HepG2 (cell line): ENCODE data around the gene RAPGEF5. TPM values are rescaled to one million over a fixed set of nuclear protein-coding genes. Genes with fewer than 3 reads are reported as not detected.

Source experiments
- ATF1 ChIP-seq: IDR thresholded peaks from 2 replicates; pipeline ENCODE4 v1.6.1; 2016; ENCODE audit warnings: mild to moderate bottlenecking, control low read depth
- CHCHD3 ChIP-seq: sonication (generic); formaldehyde crosslinking; IDR thresholded peaks from 2 replicates; pipeline ENCODE4 v1.8.0; 2022; ENCODE audit warnings: mild to moderate bottlenecking, missing genetic modification reagents, moderate library complexity
- ERF ChIP-seq: IDR thresholded peaks from 2 replicates; pipeline ENCODE4 v1.6.1; 2018; ENCODE audit warnings: missing biosample characterization, missing genetic modification reagents
- MEIS2 ChIP-seq: sonication (generic); formaldehyde crosslinking; IDR thresholded peaks from 2 replicates; pipeline ENCODE4 v1.9.0; 2021; ENCODE audit warnings: mild to moderate bottlenecking, missing genetic modification reagents
- NCOR1 ChIP-seq: fragments of 200-600 bp; sonication (generic); IDR thresholded peaks from 2 replicates; pipeline ENCODE4 v1.7.0; 2017; ENCODE audit warnings: antibody characterized with exemption, low read length, borderline replicate concordance
- PPARG ChIP-seq: conservative IDR thresholded peaks from 2 replicates; pipeline ENCODE4 v1.6.1; 2016; ENCODE audit warnings: missing biosample characterization, missing genetic modification reagents
- RCOR2 ChIP-seq: IDR thresholded peaks from 2 replicates; pipeline ENCODE4 v1.6.1; 2016; ENCODE audit warnings: missing biosample characterization, missing genetic modification reagents
- REST ChIP-seq, 2 experiments: IDR thresholded peaks; 2 replicates each; pipeline ENCODE4 v1.6.1; 2011 to 2012; ENCODE audit warnings: low read length in 2 of 2, borderline replicate concordance in 1 of 2, low read depth in 1 of 2, mild to moderate bottlenecking in 1 of 2, moderate library complexity in 1 of 2
- RFXANK ChIP-seq: IDR thresholded peaks from 2 replicates; pipeline ENCODE4 v1.6.1; 2016
- SATB2 ChIP-seq: sonication (generic); formaldehyde crosslinking; IDR thresholded peaks from 2 replicates; pipeline ENCODE4 v1.5.0; 2020; ENCODE audit warnings: missing genetic modification reagents
- ZNF12 ChIP-seq: sonication (generic); formaldehyde crosslinking; IDR thresholded peaks from 2 replicates; pipeline ENCODE4 v1.5.0; 2020; ENCODE audit warnings: missing genetic modification reagents
- polyA plus RNA-seq, 8 experiments: library from polyadenylated mRNA; depleted of rRNA in 3 of 8; stranded (reverse) in 7 of 8; unstranded in 1 of 8; fragments of >200 nt; fragmentation: Illumina TruSeq in 4 of 8; extraction: Trizol in 4 of 8; gene quantifications; 2 replicates each; pipeline versions ENCODE4 v1.2.1 to v1.2.3, GENCODE V29; 2011 to 2016; ENCODE audit warnings: low read depth in 4 of 8, missing spikeins in 1 of 8, mixed read lengths in 1 of 8; ENCODE audit not compliant: insufficient read depth in 1 of 8
- total RNA-seq, 5 experiments: library from RNA; depleted of rRNA; stranded (reverse); fragments of >200 nt; fragmentation: Illumina TruSeq; extraction: Trizol; gene quantifications; 2 replicates each; pipeline ENCODE4 v1.2.3, GENCODE V29; 2016; ENCODE audit warnings: low read depth in 1 of 5
- TF ChIP-seq, protein P1 (sequence below): sonication (generic); formaldehyde crosslinking; IDR thresholded peaks from 2 replicates; pipeline ENCODE4 v1.4.0; 2020; ENCODE audit warnings: missing genetic modification reagents
- TF ChIP-seq, protein P2 (sequence below): sonication (generic); formaldehyde crosslinking; IDR thresholded peaks from 2 replicates; pipeline ENCODE4 v1.4.0; 2020; ENCODE audit warnings: missing genetic modification reagents, mild to moderate bottlenecking, borderline replicate concordance
- TF ChIP-seq, protein P3 (sequence below): sonication (generic); formaldehyde crosslinking; IDR thresholded peaks from 2 replicates; pipeline ENCODE4 v1.4.0; 2020; ENCODE audit warnings: missing genetic modification reagents, borderline replicate concordance
- TF ChIP-seq, protein P4 (sequence below): IDR thresholded peaks from 2 replicates; pipeline ENCODE4 v1.6.1; 2012; ENCODE audit warnings: low read length, improper control_type of control experiment

Gene RAPGEF5
- total and polyA plus RNA-seq, 2 of the 13 experiments (the other 11 are each of a cell fraction or from before 2014, with no cell fraction given), result 17.1 to 23.4 TPM

- no peak for TF ChIP-seq REST (IDR thresholded peaks at IDR 0.05; ENCODE audit: borderline replicate concordance in 1 of 2, low read depth in 1 of 2, low read length in 2 of 2)
- TF ChIP-seq ERF (CRISPR knock-in tag), result no peak
- TF ChIP-seq, protein P1, sequence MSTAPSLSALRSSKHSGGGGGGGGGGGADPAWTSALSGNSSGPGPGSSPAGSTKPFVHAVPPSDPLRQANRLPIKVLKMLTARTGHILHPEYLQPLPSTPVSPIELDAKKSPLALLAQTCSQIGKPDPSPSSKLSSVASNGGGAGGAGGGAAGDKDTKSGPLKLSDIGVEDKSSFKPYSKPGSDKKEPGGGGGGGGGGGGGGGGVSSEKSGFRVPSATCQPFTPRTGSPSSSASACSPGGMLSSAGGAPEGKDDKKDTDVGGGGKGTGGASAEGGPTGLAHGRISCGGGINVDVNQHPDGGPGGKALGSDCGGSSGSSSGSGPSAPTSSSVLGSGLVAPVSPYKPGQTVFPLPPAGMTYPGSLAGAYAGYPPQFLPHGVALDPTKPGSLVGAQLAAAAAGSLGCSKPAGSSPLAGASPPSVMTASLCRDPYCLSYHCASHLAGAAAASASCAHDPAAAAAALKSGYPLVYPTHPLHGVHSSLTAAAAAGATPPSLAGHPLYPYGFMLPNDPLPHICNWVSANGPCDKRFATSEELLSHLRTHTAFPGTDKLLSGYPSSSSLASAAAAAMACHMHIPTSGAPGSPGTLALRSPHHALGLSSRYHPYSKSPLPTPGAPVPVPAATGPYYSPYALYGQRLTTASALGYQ (CRISPR knock-in tag), result peak; percentile 37; the same call in 1 of the 2 replicates
- TF ChIP-seq RFXANK (CRISPR knock-in tag), result no peak
- TF ChIP-seq MEIS2, result 0 out of 2 replicates have a peak, but pooled peaks have one; percentile 25
- TF ChIP-seq, protein P2, sequence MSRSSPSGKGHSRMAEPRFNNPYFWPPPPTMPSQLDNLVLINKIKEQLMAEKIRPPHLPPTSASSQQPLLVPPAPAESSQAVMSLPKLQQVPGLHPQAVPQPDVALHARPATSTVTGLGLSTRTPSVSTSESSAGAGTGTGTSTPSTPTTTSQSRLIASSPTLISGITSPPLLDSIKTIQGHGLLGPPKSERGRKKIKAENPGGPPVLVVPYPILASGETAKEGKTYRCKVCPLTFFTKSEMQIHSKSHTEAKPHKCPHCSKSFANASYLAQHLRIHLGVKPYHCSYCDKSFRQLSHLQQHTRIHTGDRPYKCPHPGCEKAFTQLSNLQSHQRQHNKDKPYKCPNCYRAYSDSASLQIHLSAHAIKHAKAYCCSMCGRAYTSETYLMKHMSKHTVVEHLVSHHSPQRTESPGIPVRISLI (CRISPR knock-in tag), result no peak
- TF ChIP-seq, protein P3, sequence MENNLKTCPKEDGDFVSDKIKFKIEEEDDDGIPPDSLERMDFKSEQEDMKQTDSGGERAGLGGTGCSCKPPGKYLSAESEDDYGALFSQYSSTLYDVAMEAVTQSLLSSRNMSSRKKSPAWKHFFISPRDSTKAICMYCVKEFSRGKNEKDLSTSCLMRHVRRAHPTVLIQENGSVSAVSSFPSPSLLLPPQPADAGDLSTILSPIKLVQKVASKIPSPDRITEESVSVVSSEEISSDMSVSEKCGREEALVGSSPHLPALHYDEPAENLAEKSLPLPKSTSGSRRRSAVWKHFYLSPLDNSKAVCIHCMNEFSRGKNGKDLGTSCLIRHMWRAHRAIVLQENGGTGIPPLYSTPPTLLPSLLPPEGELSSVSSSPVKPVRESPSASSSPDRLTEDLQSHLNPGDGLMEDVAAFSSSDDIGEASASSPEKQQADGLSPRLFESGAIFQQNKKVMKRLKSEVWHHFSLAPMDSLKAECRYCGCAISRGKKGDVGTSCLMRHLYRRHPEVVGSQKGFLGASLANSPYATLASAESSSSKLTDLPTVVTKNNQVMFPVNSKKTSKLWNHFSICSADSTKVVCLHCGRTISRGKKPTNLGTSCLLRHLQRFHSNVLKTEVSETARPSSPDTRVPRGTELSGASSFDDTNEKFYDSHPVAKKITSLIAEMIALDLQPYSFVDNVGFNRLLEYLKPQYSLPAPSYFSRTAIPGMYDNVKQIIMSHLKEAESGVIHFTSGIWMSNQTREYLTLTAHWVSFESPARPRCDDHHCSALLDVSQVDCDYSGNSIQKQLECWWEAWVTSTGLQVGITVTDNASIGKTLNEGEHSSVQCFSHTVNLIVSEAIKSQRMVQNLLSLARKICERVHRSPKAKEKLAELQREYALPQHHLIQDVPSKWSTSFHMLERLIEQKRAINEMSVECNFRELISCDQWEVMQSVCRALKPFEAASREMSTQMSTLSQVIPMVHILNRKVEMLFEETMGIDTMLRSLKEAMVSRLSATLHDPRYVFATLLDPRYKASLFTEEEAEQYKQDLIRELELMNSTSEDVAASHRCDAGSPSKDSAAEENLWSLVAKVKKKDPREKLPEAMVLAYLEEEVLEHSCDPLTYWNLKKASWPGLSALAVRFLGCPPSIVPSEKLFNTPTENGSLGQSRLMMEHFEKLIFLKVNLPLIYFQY, result no peak
- no peak for TF ChIP-seq CHCHD3 (CRISPR knock-in tag)
- TF ChIP-seq ATF1 (CRISPR knock-in tag), result no peak
- TF ChIP-seq ZNF12 (CRISPR knock-in tag), result no peak
- TF ChIP-seq, protein P4, sequence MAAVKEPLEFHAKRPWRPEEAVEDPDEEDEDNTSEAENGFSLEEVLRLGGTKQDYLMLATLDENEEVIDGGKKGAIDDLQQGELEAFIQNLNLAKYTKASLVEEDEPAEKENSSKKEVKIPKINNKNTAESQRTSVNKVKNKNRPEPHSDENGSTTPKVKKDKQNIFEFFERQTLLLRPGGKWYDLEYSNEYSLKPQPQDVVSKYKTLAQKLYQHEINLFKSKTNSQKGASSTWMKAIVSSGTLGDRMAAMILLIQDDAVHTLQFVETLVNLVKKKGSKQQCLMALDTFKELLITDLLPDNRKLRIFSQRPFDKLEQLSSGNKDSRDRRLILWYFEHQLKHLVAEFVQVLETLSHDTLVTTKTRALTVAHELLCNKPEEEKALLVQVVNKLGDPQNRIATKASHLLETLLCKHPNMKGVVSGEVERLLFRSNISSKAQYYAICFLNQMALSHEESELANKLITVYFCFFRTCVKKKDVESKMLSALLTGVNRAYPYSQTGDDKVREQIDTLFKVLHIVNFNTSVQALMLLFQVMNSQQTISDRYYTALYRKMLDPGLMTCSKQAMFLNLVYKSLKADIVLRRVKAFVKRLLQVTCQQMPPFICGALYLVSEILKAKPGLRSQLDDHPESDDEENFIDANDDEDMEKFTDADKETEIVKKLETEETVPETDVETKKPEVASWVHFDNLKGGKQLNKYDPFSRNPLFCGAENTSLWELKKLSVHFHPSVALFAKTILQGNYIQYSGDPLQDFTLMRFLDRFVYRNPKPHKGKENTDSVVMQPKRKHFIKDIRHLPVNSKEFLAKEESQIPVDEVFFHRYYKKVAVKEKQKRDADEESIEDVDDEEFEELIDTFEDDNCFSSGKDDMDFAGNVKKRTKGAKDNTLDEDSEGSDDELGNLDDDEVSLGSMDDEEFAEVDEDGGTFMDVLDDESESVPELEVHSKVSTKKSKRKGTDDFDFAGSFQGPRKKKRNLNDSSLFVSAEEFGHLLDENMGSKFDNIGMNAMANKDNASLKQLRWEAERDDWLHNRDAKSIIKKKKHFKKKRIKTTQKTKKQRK, result no peak
- peak; percentile 56; the same call in 1 of the 2 replicates for TF ChIP-seq NCOR1
- TF ChIP-seq PPARG (CRISPR knock-in tag), result no peak
- no peak for TF ChIP-seq SATB2 (CRISPR knock-in tag)
- TF ChIP-seq RCOR2, result no peak
Observed at GRCh38 chr7:22378199-22378980, 21.4 kb upstream of the RAPGEF5 start (continued).
